ENCODE data around the gene SLC1A3.

- TF ChIP-seq ZNF274 (IDR thresholded peaks at IDR 0.05; ENCODE audit: low read depth, low read length) (no peak), YY1 (IDR thresholded peaks at IDR 0.05; ENCODE audit: insufficient read depth, insufficient read length) (no peak)
These were observed 6.8 kb downstream of the SLC1A3 start for GRCh38 chr5:36613241-36613640.
